Measurements from ENCODE around the gene SLC37A1.

SLC37A1 gene

DNA sequence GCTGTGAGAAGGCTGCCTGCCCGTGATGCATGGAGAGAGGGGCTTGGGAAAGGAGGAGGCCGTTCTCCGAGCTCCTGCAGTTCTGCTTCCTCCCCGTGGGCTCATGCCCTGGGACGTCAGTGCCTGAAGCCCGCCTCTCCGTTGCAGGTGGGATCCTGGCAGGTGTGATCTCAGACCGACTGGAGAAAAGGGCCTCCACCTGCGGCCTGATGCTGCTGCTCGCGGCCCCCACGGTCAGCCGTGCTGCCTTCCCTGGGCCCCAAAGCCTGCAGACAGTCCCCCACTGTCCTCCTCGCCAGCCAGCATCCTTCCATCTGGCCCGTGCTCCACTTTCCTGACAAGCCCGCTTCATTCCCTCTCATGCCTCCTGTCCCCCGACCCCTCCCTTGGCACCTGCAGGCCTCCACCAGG lies 50.9 kb downstream of the SLC37A1 start:
- no peak for DNase-seq

DNA sequence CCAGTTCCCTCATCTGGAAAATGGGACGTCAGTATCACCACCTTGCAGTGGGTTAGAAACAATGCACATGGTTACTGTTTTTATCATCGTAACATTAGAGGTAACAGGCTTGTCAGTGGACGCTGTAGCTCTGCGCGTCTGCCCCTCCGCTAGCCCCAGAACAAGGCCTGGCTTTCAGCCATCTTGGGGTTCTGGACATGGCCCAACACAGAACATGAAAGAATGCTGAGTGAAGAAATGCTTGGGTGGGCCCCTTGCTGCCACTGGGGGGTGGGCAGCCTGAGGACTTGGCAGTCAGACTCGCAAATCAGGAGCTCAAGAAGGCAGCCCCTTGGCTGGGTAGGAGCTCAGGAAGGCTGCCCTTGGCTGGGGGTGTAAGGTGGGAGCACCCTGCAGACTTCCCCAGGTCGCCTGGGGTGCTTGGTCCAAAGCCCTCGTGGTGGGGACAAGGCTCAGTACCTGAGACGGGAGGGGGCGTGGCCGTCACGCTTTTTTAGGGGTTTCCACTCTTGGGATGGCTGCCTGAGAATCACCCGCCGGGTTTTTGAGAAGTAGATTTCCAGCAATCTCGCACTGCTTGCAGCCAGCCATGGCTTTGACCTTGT lies 51.7 kb downstream of the SLC37A1 start:
- no peak for DNase-seq

DNA sequence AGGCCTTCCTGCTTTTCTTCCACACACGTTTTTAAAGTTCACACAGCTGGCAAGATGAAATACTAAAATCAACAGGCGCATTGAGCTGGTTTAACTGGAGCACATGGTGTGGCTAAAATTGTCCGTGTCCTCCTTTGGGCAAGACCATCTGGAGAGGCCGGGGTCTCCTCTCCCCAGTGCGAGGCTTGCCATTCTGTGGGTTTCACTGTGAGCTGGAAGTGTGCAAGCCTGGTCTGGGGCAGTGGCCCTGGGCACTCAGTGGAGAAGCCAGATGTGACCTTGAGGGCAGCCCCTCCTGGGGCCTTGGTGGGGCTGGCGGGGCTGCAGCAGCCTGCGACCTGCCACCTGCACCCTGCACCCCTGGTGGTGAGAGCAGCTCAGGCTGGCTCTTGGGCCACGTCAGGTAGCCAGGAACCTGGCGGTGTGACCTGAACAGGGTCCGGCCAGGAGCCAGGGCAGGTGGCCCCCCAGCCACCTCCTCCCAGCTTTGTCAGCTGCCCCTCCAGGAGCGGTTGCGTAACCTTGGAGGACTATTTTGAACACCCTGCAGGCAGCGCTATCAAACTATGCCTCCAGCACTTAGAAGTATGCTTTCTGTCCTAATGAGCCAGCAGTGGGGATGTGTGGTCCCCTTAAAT lies 52.4 kb downstream of the SLC37A1 start:
- no peak for DNase-seq

DNA sequence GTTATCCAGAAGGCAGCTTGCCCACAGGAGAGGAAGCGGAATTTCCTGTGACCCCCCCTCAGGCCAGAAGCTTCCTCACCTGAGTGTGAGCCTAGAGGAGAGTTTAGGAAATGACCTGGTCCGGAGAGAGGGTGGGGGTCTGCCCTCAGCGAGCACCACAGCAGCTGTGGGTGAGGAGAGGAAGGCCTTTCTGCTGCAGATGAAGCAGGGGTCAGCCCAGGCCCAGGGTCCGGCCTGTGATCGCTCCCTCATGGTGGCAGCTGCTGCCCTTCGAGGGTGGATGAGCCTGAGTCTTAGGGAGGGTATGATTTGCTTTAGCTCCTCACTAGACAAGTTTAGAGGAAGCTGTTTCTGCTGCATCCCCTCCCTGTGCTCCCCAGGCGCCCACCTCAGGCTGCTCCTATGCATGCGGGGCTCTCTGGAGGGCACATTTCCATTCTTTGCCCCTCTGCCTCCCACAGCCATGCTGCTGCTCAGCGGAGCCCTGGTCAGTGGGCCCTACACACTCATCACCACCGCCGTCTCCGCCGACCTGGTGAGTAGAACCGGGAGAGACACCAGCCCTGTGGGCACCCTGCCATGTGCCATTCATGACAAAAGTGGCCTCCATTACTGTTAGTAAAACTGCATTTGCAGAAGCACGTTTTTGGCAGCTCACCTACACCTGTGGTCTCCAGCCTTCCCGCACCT lies 53.0 kb downstream of the SLC37A1 start:
- no peak for DNase-seq

DNA sequence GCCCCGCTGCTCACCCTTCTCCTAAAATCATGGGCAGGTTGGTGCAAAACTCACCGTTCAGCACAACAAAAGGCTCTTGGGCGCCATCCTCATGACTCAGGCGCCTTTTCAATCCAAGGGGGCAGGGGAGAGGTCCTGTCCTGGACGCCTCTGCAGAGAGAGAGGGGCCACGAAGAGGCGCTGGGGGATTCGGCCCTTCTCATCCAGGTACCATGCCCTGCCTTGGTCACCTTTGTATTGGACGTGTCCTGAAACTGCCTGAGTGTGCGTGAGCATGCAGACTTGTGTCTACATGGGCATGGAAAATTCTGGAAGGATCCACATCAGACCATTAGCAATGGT lies 53.5 kb downstream of the SLC37A1 start:
- no peak for DNase-seq

DNA sequence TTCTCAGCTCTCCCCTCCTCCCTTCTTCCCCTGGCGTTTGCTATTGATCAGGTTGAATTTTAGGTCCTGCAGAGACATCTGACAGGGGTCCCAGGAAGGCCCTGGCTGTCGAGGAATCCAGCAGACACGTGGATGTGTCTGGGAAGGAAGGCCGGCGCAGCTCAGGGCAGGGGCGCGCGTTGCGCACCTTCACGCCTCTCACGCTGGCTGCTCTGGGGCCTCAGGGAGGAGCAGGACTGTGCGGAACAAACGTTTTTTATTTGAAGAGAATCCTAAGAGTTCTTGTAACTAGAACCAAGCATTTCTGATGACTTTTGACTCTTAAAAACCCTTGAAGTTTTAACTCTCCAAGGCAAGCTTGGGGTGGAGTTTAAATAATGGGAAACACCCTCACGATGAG lies 54.2 kb downstream of the SLC37A1 start:
- no peak for DNase-seq

DNA sequence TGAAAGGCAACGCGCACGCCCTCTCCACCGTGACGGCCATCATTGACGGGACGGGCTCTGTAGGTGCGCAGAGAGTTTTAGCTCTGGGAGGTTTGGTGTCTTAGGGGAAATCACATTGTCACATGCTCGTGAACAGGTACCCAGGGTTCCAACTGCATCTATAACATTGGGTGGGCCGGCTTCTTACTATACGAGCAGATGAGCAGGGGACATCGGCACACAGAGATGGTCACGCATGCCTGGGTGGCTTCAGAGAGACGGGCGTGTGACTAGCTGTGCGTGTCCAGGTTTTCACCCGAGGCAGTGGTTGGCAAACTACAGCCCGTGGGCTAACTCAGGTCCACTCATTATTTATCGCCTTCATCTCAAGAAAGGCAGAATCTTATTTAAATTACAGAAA lies 54.7 kb downstream of the SLC37A1 start:
- no peak for DNase-seq

DNA sequence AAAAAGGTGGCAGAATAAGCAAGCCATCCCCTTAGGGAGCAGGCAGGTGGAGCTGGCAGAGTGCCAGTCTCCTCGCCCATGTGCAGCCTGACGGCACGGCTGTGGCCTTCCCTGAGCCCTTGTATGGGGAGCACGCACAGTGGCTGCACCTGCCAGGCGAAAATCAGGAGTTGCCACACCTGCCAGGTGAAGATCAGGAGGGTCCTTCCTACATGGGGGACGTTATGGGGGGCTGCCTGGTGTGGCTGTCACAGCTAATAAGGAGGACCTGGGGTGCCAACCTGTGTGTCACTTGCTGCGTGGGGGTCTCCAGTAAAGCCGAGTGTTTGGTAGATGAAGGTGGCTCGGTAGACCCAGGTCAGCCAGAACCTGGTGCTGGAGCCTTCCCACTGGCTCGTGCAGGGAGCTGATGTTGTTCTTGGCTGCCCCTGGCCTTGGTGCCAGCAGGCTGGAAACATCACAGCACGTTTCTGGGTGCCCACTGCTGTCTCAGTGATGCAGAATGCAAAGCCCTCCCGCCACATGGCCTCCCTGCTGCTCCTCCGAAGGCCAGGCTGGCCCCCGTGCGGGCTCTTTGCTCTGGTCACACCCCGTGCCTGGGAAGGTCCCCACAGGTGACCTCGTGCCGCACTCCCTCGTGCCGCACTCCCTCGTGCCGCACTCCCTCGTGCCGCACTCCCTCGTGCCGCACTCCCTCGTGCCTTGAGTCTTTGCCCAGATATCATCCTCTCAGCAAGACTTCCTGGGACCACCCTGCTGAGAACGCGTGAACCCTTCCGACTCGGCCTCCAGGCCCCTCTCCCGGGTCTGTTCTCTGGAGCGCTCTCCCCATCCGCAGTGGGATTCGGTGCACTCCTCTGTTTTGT lies 55.4 kb downstream of the SLC37A1 start:
- DNase-seq, result no peak

DNA sequence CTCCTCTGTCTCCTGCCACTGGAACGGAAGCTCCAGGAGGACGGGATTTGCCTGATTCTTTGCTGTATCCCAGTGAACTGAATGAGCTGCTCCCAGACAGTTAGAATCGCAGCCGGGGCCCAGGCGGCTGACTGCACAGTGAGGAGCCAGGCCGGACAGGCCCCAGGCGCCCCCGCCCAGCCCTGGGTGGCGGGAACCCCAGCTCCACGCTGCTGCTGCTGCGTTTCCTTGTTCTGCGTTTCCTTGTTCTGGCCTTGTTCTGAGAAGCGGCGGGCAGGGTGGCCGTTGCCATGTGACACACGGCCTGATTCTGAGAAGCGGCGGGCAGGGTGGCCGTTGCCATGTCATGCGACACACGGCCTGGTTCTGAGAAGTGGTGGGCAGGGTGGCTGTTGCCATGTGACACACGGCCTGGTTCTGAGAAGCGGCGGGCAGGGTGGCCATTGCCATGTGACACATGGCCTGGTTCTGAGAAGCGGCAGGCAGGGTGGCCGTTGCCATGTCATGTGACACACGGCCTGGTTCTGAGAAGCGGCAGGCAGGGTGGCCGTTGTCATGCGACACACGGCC lies 56.2 kb downstream of the SLC37A1 start:
- no peak for DNase-seq

DNA sequence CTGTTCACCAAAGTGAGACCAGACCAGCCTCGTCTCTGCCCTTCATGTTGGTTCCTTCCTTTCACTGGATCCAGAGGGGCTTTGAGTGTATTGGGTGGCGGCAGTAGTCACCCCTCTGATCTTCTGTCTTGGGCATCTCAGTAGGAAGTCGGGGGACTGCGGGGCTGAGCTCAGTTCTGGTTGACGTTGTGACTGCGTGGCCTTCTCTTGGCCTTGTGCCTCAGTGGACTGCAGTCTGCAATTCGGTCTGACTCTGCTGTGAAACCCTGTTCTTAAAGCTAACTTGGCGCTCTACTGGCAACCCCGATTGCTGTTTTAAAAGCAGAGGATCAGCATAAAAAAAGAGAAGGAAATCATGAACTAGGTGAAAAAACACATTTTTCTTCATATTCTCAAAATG lies 56.7 kb downstream of the SLC37A1 start:
- no peak for DNase-seq

DNA sequence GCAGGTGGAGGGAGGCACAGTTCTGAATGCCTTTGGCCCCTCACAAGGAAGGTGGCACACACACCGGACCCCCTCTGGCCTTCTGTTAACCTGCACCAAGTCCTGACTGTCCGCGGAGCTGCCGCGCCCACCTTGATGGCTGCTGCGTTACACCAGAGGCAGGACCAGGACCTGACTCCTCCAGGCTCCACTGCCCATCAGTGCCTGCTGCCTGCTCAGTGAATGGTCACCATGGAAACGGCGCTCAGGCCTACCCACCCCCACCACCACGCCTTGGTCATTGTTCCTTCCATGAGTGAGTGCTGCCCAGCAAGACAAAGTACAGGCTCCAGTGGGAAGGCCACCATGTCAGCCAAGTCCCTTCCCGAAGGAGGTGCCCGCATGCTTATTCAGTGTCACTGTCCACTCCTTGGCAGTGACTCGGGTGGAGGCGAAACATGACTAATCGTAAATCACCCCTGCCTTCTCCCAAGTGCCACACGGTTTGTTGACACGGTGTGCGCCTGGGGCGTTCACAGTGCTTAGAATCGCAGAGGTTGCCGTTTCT lies 57.3 kb downstream of the SLC37A1 start:
- DNase-seq, result no peak

DNA sequence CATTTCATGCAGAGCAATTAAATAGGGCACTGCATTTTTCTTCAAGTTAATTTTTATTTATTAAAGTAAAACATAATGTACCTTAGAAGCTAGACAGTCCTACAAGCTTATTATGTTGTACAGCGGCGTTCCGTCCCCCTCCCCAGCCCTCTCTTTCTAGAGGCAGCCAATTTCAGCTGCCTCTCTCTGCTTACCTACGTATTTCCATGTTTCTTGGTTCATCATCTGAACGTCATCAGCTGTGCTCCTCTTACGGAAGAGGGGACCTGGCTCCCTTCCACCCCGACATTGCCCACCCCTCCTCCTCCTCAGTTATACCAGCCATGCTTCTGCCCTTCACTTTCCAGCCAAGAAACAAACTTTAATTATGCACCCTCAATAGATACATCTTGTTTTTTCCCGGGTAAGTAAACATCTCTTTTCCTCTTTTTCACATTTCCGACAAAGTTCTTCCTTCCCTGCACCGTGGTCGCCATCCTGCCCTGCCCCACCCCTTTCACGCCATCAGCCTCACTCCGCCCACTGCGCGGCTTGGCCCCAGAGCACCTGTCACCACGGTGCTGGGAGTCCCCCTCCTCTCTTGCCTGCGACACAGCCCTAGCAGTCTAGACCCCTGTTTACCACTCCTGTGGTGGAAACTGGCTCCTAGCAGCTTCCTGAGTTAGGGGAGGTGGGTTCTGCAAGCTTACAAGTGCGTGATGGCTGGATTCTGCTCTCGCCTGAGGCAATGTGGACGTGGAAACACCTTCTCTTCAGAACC lies 57.9 kb downstream of the SLC37A1 start:
- no peak for DNase-seq

DNA sequence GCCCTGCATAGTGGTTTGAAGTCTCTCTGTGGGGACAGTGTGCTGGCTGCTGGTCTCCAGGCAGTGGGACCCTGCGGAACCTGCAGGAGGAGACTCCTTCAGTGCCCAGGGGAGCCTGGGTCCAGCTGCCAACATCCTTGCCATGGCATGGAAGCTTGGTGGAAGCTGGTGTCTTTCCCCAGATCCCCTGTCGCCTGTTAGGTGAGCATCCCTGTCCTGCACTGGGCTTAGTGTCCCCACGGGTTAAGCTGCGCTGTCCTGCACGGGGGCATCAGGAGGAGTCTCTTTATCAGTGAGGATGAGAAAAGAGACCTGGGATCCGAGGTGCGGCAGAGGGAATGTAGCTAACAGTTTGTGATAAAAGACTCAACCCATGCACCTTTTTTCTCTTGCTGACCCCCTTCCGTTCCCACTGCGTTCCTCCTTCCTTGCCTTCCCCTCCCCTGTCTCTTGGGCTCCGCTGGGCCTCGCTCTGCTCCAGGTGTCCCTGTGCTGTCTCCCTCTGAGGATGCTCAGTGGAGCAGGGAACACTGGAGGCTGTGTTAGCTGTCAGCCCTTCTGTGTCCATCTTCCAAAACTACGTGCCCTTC lies 59.3 kb downstream of the SLC37A1 start:
- no peak for DNase-seq

DNA sequence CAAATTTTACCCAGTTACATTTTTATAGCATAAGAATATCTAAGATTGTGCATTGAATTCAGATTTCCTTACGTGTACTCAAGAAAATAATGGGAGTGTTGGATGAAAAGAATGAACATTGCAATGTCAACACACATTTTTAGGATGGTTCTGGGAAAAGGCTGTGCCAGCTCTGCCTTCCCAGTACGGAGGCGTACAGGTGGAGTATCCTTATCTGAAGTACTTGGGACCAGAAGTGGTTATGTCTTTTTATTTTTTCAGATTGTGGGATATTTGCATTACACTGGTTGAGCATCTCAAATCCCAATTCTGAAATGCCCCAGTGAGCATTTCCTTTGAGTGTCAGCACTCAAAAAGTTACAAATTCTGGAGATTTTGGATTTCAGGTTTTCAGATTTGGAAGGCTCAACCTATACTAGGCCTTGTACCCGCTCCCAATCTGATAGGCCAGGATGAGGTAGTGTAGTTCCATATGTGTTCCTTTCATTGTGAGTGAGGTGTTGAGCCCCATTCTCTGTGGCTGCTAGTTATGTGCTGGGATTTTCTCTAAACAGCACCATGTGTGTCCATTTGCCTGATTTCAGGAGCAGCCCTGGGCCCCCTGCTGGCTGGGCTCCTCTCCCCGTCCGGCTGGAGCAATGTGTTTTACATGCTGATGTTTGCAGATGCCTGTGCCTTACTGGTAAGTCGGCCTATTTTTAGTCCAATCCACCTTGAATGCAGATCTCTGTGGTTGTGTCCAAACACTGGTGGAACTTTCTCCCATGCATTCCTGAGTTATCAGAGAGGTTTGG lies 60.8 kb downstream of the SLC37A1 start:
- DNase-seq, result no peak

DNA sequence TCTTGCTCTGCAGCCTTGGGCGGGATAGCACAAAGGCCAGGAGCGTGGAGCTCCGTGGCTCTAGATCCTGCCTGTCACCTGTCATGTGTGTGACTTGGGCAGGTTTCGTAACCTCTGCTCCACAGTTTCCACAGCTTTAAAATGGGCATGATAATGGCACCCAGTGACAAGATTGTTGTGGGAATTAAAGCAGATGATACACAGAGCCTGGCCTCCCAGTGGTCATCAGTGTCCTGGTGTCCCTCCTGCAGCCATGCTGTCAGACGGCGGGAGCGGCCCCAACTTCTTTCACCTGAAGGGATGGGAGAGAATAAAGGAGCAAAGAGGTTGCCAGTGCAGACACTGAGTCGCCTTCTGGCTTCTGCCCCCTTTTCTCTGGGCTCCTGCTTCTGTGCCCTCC lies 61.5 kb downstream of the SLC37A1 start:
- DNase-seq, result no peak

DNA sequence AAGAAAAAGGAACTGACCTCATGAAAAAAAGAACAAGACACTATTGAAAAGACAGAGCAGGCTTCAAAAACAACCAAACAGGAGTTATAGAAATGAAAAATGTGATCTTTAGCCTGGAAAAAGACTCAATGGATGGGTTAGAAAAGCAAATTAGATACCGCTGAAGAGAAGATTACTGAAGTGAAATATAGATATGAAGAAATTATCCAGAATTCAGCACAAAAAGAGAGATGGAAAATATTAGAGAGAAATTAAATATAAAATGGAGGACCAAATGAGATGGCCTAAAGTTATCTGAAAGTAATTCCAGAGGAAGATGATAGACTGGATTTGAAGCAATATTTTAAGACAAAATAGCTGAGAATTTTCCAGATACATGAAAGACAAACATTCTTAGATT lies 63.0 kb downstream of the SLC37A1 start:
- DNase-seq, result no peak

DNA sequence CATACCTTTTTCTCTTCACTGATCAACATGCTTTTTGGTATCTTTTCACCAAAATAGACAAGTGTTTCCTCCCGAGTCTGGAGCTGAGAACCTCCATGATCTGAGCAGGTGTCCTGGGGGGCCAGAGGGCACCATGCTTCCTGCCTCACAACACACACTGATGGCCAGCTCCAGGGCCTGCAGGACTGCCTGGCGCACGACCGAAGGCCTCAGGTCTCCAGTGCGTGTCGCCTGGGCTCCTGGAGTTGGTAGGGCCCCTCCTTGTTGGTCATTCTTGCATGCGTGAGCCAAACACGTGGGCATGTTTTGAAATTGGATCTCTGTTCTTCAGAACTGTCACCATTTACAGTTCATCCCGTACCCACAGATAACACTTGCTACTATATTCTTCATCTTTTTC lies 64.4 kb downstream of the SLC37A1 start:
- DNase-seq, result no peak

DNA sequence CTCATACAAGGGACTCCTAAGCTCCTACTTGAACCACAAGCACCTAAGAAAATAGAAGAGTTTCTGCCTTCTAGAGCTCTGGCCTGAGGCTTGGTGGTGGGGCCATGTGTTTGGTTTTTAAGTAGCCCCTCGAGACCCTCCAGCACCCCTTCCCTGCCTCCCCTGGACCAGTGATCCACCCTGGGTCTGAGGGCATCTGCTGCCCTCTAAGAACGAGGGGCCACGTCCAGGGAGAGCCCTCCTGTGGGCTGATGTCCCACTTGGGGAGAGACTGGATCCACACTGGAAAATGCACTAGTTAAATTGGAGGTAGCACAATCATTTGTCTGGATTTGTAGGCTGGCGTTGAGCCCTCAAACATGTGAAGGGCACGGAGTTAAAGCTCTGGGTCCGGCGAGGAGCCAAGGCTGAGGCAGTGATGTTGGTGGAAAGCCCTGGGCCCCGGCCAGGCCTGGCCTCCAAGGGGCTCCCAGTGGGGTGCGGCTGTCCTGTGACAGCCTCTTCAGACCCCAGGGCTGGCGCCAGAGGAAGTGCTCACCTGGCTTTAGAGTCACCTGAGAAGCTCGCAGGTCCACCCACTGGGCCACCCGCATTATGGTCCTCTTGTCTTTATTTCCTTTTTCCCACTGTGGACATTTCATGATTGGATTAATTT lies 65.2 kb downstream of the SLC37A1 start:
- DNase-seq, result no peak

DNA sequence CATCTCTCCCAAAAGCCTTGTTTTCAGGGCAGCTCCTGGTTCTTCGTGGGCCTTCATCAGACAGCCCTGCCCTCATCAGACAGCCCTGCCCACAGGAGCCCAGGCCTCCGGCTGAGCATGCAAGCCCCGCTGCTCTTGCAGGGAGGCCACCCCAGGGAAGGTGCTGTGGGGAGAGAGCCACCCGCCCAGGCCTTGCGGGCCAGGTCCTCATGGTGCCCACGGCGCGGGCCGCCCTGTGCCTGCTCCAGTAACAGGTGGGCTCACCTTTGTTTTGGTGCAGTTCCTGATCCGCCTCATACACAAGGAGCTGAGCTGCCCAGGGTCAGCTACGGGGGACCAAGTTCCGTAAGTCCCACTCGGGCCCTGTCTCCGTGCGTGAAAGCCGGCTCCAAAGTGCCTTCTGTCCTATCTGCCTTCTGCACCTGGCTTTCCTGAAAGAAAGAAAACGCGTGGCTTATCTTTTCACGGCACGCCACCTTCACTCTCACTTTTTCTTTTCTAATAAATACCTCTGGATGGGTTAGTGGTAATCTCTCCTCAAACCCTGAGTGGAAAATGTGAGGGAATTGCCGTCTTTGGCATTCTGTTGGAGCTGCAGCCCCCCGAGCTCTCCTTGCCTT lies 65.9 kb downstream of the SLC37A1 start:
- DNase-seq, result no peak
